Medulla oblongata (tissue), 1 donor: ENCODE results near the gene DSC1.
"Not testable (repeated sequence)": the region's sequence is repeated elsewhere in the genome, so short reads cannot be mapped to it uniquely, and the experiment has no call there.

ENCODE experiments used
- DNase-seq: peaks from one replicate; pipeline ENCODE4 v3.0.0-alpha.2; 2015; ENCODE audit errors: extremely low spot score

Gene DSC1

GRCh38 chr18:31171144-31171839 is 8.6 kb upstream of the DSC1 start:
- no peak for DNase-seq

GRCh38 chr18:31170335-31170734 is 7.7 kb upstream of the DSC1 start:
- no peak for DNase-seq

- DNase-seq = no peak
Measured at GRCh38 chr18:31162419-31162793, 250 bp downstream of the DSC1 start.

GRCh38 chr18:31161757-31162418 is 768 bp downstream of the DSC1 start:
- no peak for DNase-seq

- peak; percentile 3 for DNase-seq
Measured at GRCh38 chr18:31156821-31157763, 5.6 kb downstream of the DSC1 start.

GRCh38 chr18:31155498-31155897 is 7.2 kb downstream of the DSC1 start:
- no peak for DNase-seq

- no peak for DNase-seq
Measured at GRCh38 chr18:31154181-31154580, 8.5 kb downstream of the DSC1 start.

GRCh38 chr18:31149351-31149750 is 13.3 kb downstream of the DSC1 start:
- no peak for DNase-seq

- no peak for DNase-seq
Measured at GRCh38 chr18:31148600-31148999, 14.1 kb downstream of the DSC1 start.

- no peak for DNase-seq
Measured at GRCh38 chr18:31146809-31147208, 15.8 kb downstream of the DSC1 start.

- no peak for DNase-seq
Measured at GRCh38 chr18:31143025-31143424, 19.6 kb downstream of the DSC1 start.

GRCh38 chr18:31138709-31139108 is 23.9 kb downstream of the DSC1 start:
- DNase-seq = no peak

GRCh38 chr18:31134988-31135529 is 27.6 kb downstream of the DSC1 start:
- DNase-seq = no peak

GRCh38 chr18:31129398-31130115 is 33.1 kb downstream of the DSC1 start:
- no peak for DNase-seq

GRCh38 chr18:31125878-31126277 is 36.8 kb downstream of the DSC1 start:
- no peak for DNase-seq

- DNase-seq = not testable (repeated sequence)
Measured at GRCh38 chr18:31123125-31123524, 39.5 kb downstream of the DSC1 start.

GRCh38 chr18:31120594-31120993 is 42.1 kb downstream of the DSC1 start:
- no peak for DNase-seq

GRCh38 chr18:31116853-31117595 is 45.6 kb downstream of the DSC1 start:
- no peak for DNase-seq

GRCh38 chr18:31112804-31113203 is 49.9 kb downstream of the DSC1 start:
- DNase-seq = no peak

GRCh38 chr18:31105733-31106132 is 56.9 kb downstream of the DSC1 start:
- DNase-seq = no peak

GRCh38 chr18:31104444-31104843 is 58.2 kb downstream of the DSC1 start:
- DNase-seq = no peak
